SU-DHL-6 (cell line): Measurements from ENCODE around the gene COX19.

ENCODE experiments used
- H2AFZ ChIP-seq: fragments of 200-600 bp; sonication (generic); 2 replicates; pipeline ENCODE4 v1.6.1; 2014; ENCODE audit warnings: low read depth, mild to moderate bottlenecking, moderate library complexity, mixed read lengths, antibody characterized with exemption, low read length; ENCODE audit not compliant: severe bottlenecking
- H3F3A ChIP-seq: fragments of 200-600 bp; shearing (Covaris generic); 2 replicates; pipeline ENCODE4 v1.6.0; 2016; ENCODE audit warnings: antibody characterized with exemption, mild to moderate bottlenecking; ENCODE audit not compliant: insufficient read depth
- H3K27ac ChIP-seq: fragments of 200-600 bp; sonication (generic); 2 replicates; pipeline ENCODE4 v1.5.1; 2016; ENCODE audit warnings: low read depth, mild to moderate bottlenecking, low read length, moderate library complexity, mixed read lengths
- H3K27me3 ChIP-seq: fragments of 200-600 bp; sonication (generic), shearing (Covaris generic); 2 replicates; pipeline ENCODE4 v1.6.0; 2014; ENCODE audit warnings: mild to moderate bottlenecking, low read length
- H3K36me3 ChIP-seq: fragments of 200-600 bp; sonication (generic); 2 replicates; pipeline ENCODE4 v1.6.1; 2014; ENCODE audit warnings: mild to moderate bottlenecking, low read length, mixed read lengths
- H3K4me2 ChIP-seq: fragments of 300-600, 200-600 bp; shearing (Covaris generic), sonication (generic); 2 replicates; pipeline ENCODE4 v1.6.0; 2014; ENCODE audit warnings: low read length, low read depth, mild to moderate bottlenecking; ENCODE audit not compliant: poor library complexity, severe bottlenecking
- H3K4me3 ChIP-seq: fragments of 200-600 bp; sonication (generic); 2 replicates; pipeline ENCODE4 v1.5.1; 2014; ENCODE audit warnings: antibody characterized with exemption, low read length, mild to moderate bottlenecking, mixed read lengths; ENCODE audit not compliant: insufficient read depth, poor library complexity, severe bottlenecking
- H3K79me2 ChIP-seq: fragments of 200-600 bp; sonication (generic); 2 replicates; pipeline ENCODE4 v1.6.1; 2014; ENCODE audit warnings: mild to moderate bottlenecking, low read length, moderate library complexity; ENCODE audit not compliant: insufficient read depth
- H3K9ac ChIP-seq: fragments of 200-600 bp; sonication (generic); 2 replicates; pipeline ENCODE4 v1.7.0; 2014; ENCODE audit warnings: mild to moderate bottlenecking, low read length
- H3K9me2 ChIP-seq: fragments of 200-600 bp; sonication (generic); replicated peaks from 2 replicates; pipeline ENCODE4 v1.6.1; 2014; ENCODE audit warnings: low read length; ENCODE audit not compliant: insufficient read depth
- H3K9me3 ChIP-seq: fragments of 200-600 bp; sonication (generic); 2 replicates; pipeline ENCODE4 v1.6.1; 2014; ENCODE audit warnings: low read length, mixed read lengths; ENCODE audit not compliant: insufficient read depth
- H4K20me1 ChIP-seq: fragments of 200-600 bp; sonication (generic); 2 replicates; pipeline ENCODE4 v1.6.1; 2014; ENCODE audit warnings: low read depth, mild to moderate bottlenecking, antibody characterized with exemption, low read length, moderate library complexity, mixed read lengths
- EZH2phosphoT487 ChIP-seq: fragments of 200-600 bp; sonication (generic), shearing (Covaris generic); conservative IDR thresholded peaks from 2 replicates; pipeline ENCODE4 v1.6.1; 2018; ENCODE audit warnings: mild to moderate bottlenecking, antibody characterized with exemption, low read length, moderate library complexity, mixed read lengths
- TF ChIP-seq, protein P1 (sequence below): fragments of 200-600 bp; sonication (generic); IDR thresholded peaks from one replicate; pipeline ENCODE4 v1.5.1; 2017; ENCODE audit warnings: antibody characterized with exemption, mild to moderate bottlenecking, low read length, moderate library complexity; ENCODE audit not compliant: insufficient read depth, poor library complexity, severe bottlenecking

Gene COX19

DNA sequence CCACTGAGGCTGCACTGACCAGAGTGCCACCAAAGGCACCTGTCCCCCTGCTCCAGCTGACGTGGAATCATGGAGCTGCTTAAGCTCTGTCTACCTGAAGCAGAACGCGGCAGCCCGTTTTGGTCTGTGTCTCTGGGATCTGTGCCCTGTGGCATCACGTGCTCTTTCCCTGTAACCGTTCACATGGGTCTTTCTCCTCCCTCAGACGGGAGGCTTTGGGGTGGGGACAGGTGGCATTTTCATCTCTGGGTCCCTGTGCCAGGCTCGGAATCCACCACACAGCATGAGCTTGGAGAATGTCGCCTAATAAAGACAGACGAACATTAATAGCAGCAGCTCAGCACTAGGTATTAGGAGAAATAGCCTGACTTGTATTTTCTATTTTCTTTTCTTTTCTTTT lies 19.3 kb downstream of the COX19 start:
- Histone ChIP-seq H4K20me1 (no peaks in the 10 kb centered on the region), H2AFZ (no peak overlapping the region), H3K9me3 (no peaks in the 10 kb centered on the region), H3K9me2 (no peaks in the 10 kb centered on the region), H3K79me2 (no peaks in the 10 kb centered on the region), H3K27ac (no peak overlapping the region), H3F3A (no peaks in the 10 kb centered on the region), H3K4me3 (no peak overlapping the region), H3K4me2 (no peak overlapping the region), H3K36me3 (no peaks in the 10 kb centered on the region), H3K9ac (no peak overlapping the region), H3K27me3 (no peaks in the 10 kb centered on the region)
- TF ChIP-seq, protein P1, sequence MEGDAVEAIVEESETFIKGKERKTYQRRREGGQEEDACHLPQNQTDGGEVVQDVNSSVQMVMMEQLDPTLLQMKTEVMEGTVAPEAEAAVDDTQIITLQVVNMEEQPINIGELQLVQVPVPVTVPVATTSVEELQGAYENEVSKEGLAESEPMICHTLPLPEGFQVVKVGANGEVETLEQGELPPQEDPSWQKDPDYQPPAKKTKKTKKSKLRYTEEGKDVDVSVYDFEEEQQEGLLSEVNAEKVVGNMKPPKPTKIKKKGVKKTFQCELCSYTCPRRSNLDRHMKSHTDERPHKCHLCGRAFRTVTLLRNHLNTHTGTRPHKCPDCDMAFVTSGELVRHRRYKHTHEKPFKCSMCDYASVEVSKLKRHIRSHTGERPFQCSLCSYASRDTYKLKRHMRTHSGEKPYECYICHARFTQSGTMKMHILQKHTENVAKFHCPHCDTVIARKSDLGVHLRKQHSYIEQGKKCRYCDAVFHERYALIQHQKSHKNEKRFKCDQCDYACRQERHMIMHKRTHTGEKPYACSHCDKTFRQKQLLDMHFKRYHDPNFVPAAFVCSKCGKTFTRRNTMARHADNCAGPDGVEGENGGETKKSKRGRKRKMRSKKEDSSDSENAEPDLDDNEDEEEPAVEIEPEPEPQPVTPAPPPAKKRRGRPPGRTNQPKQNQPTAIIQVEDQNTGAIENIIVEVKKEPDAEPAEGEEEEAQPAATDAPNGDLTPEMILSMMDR, result no peak
- no peak for TF ChIP-seq EZH2phosphoT487

DNA sequence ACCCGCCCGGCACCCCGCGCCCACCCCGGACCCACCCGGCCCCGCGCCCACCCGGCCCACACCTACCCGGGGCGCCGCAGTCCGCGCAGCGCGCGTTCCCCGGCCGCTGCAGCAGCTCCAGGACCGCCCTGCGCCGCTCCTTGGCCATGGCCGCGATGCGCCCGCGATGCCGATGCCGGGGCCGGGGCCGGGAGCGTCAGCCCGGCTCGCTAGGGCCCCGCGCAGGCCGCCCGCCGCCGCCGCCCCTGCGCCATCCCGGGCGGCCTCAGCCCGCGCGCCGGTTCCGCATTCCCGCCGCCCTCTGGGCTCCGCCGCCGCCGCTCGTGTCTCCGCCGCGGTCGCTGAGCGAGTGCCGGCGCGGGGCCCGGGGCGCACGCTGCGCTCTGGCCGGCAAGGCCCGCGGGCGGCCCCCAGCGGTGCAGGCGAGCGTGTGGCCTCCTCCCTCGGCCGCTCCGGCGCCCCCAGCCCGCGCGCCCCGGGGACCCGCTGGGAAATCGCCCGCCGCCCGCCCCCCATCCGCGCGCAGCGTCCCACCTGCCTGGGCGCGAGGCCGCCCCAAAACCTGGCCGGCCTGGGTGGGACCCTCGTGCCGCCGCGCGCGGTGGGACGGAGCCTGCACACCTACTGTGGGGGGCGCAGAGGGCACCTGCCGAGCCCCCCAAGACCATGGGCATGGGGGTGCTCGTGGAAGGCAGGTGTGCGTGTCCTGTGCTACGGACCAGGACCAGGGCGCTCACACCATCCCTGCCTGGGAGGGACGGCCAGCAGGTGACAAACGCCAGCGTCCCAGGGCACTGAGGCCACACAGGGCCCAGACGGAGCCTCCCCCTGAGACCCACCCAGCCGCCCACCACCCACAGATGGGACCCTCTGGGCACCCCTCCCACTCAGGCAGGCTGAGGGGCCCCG lies 20.8 kb downstream of the COX19 start, which contains the start of gene ADAP1:
TSS of gene ADAP1 (minus strand) at position 351 of the 909 bp plus-strand sequence. CDS start at position 148, 203 bp downstream.
- no peak within 1 kb of the TSS for H3K9ac ChIP-seq
- H3K27ac ChIP-seq, result no peak within 1 kb of the TSS
- no peaks in the 10 kb centered on the region for H3K36me3 ChIP-seq
- TF ChIP-seq EZH2phosphoT487, result no peak
- TF ChIP-seq, protein P1, result no peak
- H3K9me2 ChIP-seq, result no peaks in the 10 kb centered on the region
- H3K4me3 ChIP-seq, result no peak within 1 kb of the TSS
- H3K79me2 ChIP-seq, result no peaks in the 10 kb centered on the region
- H3K9me3 ChIP-seq, result no peaks in the 10 kb centered on the region
- H3K27me3 ChIP-seq, result no peaks in the 10 kb centered on the region
- H4K20me1 ChIP-seq, result no peaks in the 10 kb centered on the region
- H2AFZ ChIP-seq, result no peak within 1 kb of the TSS
- no peaks in the 10 kb centered on the region for H3F3A ChIP-seq
- no peak within 1 kb of the TSS for H3K4me2 ChIP-seq

DNA sequence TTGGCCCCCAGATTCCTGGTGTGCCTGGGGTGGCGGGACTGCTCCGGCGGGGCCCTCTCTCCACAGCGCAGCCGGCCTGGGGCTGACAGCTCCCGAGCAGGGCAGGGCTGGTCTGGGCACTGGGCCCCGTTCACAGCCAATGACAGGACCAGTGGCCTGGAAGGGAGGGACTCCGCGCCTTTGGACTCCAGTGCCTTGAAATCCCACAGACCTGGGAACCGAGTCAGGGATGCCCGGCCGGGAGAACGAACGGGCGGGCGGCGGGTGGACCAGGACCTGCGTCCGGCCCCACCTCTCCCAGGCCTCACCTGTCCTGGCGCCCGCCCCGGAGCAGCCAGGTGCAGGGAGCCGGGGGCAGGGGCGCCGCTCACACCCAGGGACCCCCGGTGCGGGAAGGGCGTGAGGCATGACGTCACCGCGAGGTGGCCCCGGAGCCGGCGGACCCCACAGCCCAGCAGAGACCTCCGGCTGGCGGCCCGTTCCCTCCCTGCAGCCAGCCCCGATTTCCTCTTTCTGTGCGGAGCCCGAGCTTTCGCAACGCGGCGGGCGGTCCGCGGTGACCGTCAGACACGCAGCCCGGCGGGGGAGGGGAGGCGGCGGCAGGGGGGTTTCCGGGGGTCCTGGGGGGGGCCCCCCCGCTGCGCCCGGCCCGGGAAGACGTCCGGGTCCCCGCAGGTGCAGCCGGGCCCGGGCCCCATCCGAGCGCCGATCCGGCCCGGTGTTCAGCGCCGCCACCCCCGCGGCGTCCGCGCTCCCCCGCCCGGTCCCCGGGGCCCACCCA lies 21.6 kb downstream of the COX19 start:
- no peaks in the 10 kb centered on the region for H3K9me3 ChIP-seq
- no peaks in the 10 kb centered on the region for H3K79me2 ChIP-seq
- H4K20me1 ChIP-seq, result no peaks in the 10 kb centered on the region
- no peak overlapping the region for H3K4me2 ChIP-seq
- H3K9ac ChIP-seq, result no peak overlapping the region
- no peak overlapping the region for H3K4me3 ChIP-seq
- H3K36me3 ChIP-seq, result no peaks in the 10 kb centered on the region
- no peaks in the 10 kb centered on the region for H3F3A ChIP-seq
- no peaks in the 10 kb centered on the region for H3K9me2 ChIP-seq
- H3K27ac ChIP-seq, result no peak overlapping the region
- H3K27me3 ChIP-seq, result no peaks in the 10 kb centered on the region
- TF ChIP-seq, protein P1, result no peak
- TF ChIP-seq EZH2phosphoT487, result no peak
- no peak overlapping the region for H2AFZ ChIP-seq
